H1 (cell line): ENCODE results near the gene TPD52L1. TPM values are rescaled to one million over a fixed set of nuclear protein-coding genes. Genes with fewer than 3 reads are reported as not detected.

ENCODE experiments used
- CTCF ChIA-PET: fragments of 300-600 bp; sonication (Branson Sonifier 250); formaldehyde crosslinking; loops from one replicate; lab custom pipeline; 2021; ENCODE audit not compliant: partially characterized antibody; lab: Charles Lee
- POLR2A ChIA-PET: fragments of 300-600 bp; sonication (Branson Sonifier 250); formaldehyde crosslinking; loops from one replicate; lab custom pipeline; 2021; ENCODE audit warnings: inconsistent platforms; ENCODE audit not compliant: partially characterized antibody; lab: Charles Lee
- DNase-seq, 2 experiments: peaks; one replicate each; pipeline versions ENCODE4 v3.0.0 to v3.0.0-alpha.2; 2010 to 2022; ENCODE audit warnings: low spot score in 2 of 2, low read depth in 1 of 2, mixed read lengths in 1 of 2
- FAIRE-seq: peaks from 2 replicates; lab custom pipeline; 2011; peaks lifted over from hg19 to GRCh38; lab: Jason Lieb, UNC
- H2AFZ ChIP-seq: 2 replicates; pipeline ENCODE4 v1.8.1; 2012; ENCODE audit warnings: low read length, inconsistent platforms
- H2AK5ac ChIP-seq: 2 replicates; pipeline ENCODE4 v1.6.1; 2013; ENCODE audit warnings: low read depth, low read length
- H2BK120ac ChIP-seq: replicated peaks from 2 replicates; pipeline ENCODE3; 2013; ENCODE audit warnings: low read depth, low read length, inconsistent platforms
- H2BK12ac ChIP-seq: 2 replicates; pipeline ENCODE4 v1.6.1; 2013; ENCODE audit warnings: low read depth, low read length
- H2BK15ac ChIP-seq: 2 replicates; pipeline ENCODE4 v1.6.1; 2013; ENCODE audit warnings: low read length
- H2BK20ac ChIP-seq: 2 replicates; pipeline ENCODE4 v1.6.1; 2013; ENCODE audit warnings: low read length
- H2BK5ac ChIP-seq: 2 replicates; pipeline ENCODE4 v1.6.1; 2013; ENCODE audit warnings: low read depth, low read length
- H3K14ac ChIP-seq: 2 replicates; pipeline ENCODE4 v1.6.1; 2013; ENCODE audit warnings: inconsistent platforms; ENCODE audit not compliant: insufficient read length
- H3K18ac ChIP-seq: 2 replicates; pipeline ENCODE4 v1.6.1; 2013; ENCODE audit warnings: low read length; ENCODE audit errors: extremely low read depth
- H3K23ac ChIP-seq: 2 replicates; pipeline ENCODE4 v1.6.1; 2013; ENCODE audit warnings: inconsistent platforms; ENCODE audit not compliant: insufficient read length
- H3K23me2 ChIP-seq: 2 replicates; pipeline ENCODE4 v1.6.1; 2013; ENCODE audit warnings: low read depth, low read length
- H3K27ac ChIP-seq: 2 replicates; pipeline ENCODE4 v1.6.1; 2011; ENCODE audit warnings: low read depth, low read length, inconsistent platforms
- H3K27me3 ChIP-seq, 4 experiments: replicated peaks in 1 of 4; 1 replicate in 1 of 4; 2 replicates in 3 of 4; pipeline versions ENCODE4 v1.6.1 to v1.8.1; 2011 to 2013; ENCODE audit warnings: low read length in 3 of 4, mild to moderate bottlenecking in 3 of 4, inconsistent platforms in 2 of 4, mixed read lengths in 2 of 4, moderate library complexity in 1 of 4; ENCODE audit not compliant: control insufficient read depth in 3 of 4, insufficient read depth in 3 of 4; ENCODE audit errors: extremely low read depth in 1 of 4
- H3K36me3 ChIP-seq, 4 experiments: 2 replicates each; pipeline versions ENCODE4 v1.6.1 to v1.8.1; 2011 to 2013; ENCODE audit warnings: mild to moderate bottlenecking in 4 of 4, low read length in 3 of 4, moderate library complexity in 2 of 4, control low read depth in 1 of 4, inconsistent platforms in 1 of 4; ENCODE audit not compliant: insufficient read depth in 4 of 4, control insufficient read depth in 2 of 4
- H3K4ac ChIP-seq: replicated peaks from 2 replicates; pipeline ENCODE3; 2013; ENCODE audit warnings: low read length, low read depth, mixed read lengths, inconsistent platforms; ENCODE audit not compliant: insufficient read length
- H3K4me1 ChIP-seq, 4 experiments: replicated peaks in 1 of 4; 1 replicate in 1 of 4; 2 replicates in 3 of 4; pipeline versions ENCODE4 v1.6.1 to v1.8.1; 2011 to 2013; ENCODE audit warnings: low read length in 3 of 4, inconsistent platforms in 2 of 4, mixed read lengths in 1 of 4; ENCODE audit not compliant: insufficient read depth in 4 of 4, control insufficient read depth in 3 of 4
- H3K4me2 ChIP-seq, 2 experiments: 2 replicates each; pipeline versions ENCODE4 v1.6.1 to v1.8.1; 2011 to 2013; ENCODE audit warnings: low read depth in 2 of 2, low read length in 2 of 2, control low read depth in 1 of 2, inconsistent platforms in 1 of 2, mild to moderate bottlenecking in 1 of 2; ENCODE audit not compliant: insufficient read depth in 1 of 2
- H3K4me3 ChIP-seq, 4 experiments: fragments of 200-600, 300-600 bp in 1 of 4; sonication (generic), shearing (Covaris generic), sonication (Bioruptor Twin) in 1 of 4; 2 replicates each; pipeline versions ENCODE4 v1.5.1 to v1.8.1; 2011 to 2016; ENCODE audit warnings: low read length in 4 of 4, low read depth in 3 of 4, control low read depth in 2 of 4, inconsistent platforms in 2 of 4, mild to moderate bottlenecking in 2 of 4, mixed read lengths in 1 of 4, moderate library complexity in 1 of 4; ENCODE audit not compliant: insufficient read depth in 2 of 4; ENCODE audit errors: extremely low read depth in 1 of 4
- H3K56ac ChIP-seq: replicated peaks from 2 replicates; pipeline ENCODE3; 2013; ENCODE audit warnings: low read depth, mild to moderate bottlenecking, mixed read lengths, low read length, inconsistent platforms; ENCODE audit not compliant: insufficient read length
- H3K79me1 ChIP-seq: 2 replicates; pipeline ENCODE4 v1.6.1; 2013; ENCODE audit warnings: low read depth, low read length, control low read depth
- H3K79me2 ChIP-seq, 2 experiments: 2 replicates each; pipeline versions ENCODE4 v1.6.1 to v1.8.1; 2012 to 2013; ENCODE audit warnings: low read length in 2 of 2, mild to moderate bottlenecking in 2 of 2, inconsistent platforms in 1 of 2; ENCODE audit not compliant: insufficient read depth in 2 of 2, control insufficient read depth in 1 of 2
- H3K9ac ChIP-seq, 4 experiments: replicated peaks in 1 of 4; 1 replicate in 1 of 4; 2 replicates in 3 of 4; pipeline versions ENCODE4 v1.6.1 to v1.8.1; 2011 to 2013; ENCODE audit warnings: low read depth in 3 of 4, low read length in 3 of 4, control low read depth in 2 of 4, mild to moderate bottlenecking in 2 of 4, moderate library complexity in 2 of 4, inconsistent platforms in 1 of 4; ENCODE audit errors: extremely low read depth in 1 of 4
- H3K9me3 ChIP-seq, 2 experiments: 2 replicates each; pipeline versions ENCODE4 v1.6.1 to v1.8.1; 2012 to 2013; ENCODE audit warnings: mild to moderate bottlenecking in 2 of 2, moderate library complexity in 2 of 2, control low read depth in 1 of 2, inconsistent platforms in 1 of 2, low read depth in 1 of 2, low read length in 1 of 2, mixed read lengths in 1 of 2; ENCODE audit not compliant: insufficient read depth in 2 of 2
- H4K20me1 ChIP-seq, 2 experiments: replicated peaks in 1 of 2; 2 replicates each; pipeline versions ENCODE3 to v1.8.1; 2011 to 2013; ENCODE audit warnings: inconsistent platforms in 2 of 2, low read length in 2 of 2, mild to moderate bottlenecking in 1 of 2; ENCODE audit not compliant: insufficient read depth in 2 of 2, control insufficient read depth in 1 of 2
- H4K5ac ChIP-seq: 2 replicates; pipeline ENCODE4 v1.6.1; 2013; ENCODE audit warnings: low read length, low read depth, mixed read lengths, inconsistent platforms; ENCODE audit not compliant: insufficient read length
- H4K8ac ChIP-seq: 2 replicates; pipeline ENCODE4 v1.8.0; 2013; ENCODE audit warnings: mild to moderate bottlenecking, moderate library complexity, low read length, inconsistent platforms; ENCODE audit not compliant: insufficient read depth; ENCODE audit errors: extremely low read depth
- H4K91ac ChIP-seq: replicated peaks from 2 replicates; pipeline ENCODE3; 2013; ENCODE audit warnings: low read length, mixed read lengths, inconsistent platforms; ENCODE audit not compliant: insufficient read length
- ASH2L ChIP-seq: fragments of 200-600, 300-600 bp; sonication (generic); IDR thresholded peaks from one replicate; pipeline ENCODE4 v1.7.1; 2017; ENCODE audit warnings: low read length
- CTBP2 ChIP-seq: IDR thresholded peaks from 2 replicates; pipeline ENCODE4 v1.7.0; 2011; ENCODE audit warnings: borderline replicate concordance, mild to moderate bottlenecking, moderate library complexity, mixed read lengths, low read length; ENCODE audit not compliant: insufficient read depth, insufficient read length
- NRF1 ChIP-seq: IDR thresholded peaks from 2 replicates; pipeline ENCODE4 v1.6.1; 2011; ENCODE audit warnings: mild to moderate bottlenecking, low read depth, low read length, improper control_type of control experiment
- POLR2A ChIP-seq, 2 experiments: IDR thresholded peaks; 1 replicate in 1 of 2; 2 replicates in 1 of 2; pipeline ENCODE4 v1.6.1; 2011; ENCODE audit warnings: low read depth in 2 of 2, low read length in 2 of 2, mild to moderate bottlenecking in 2 of 2; ENCODE audit errors: control extremely low read depth in 1 of 2
- POU5F1 ChIP-seq: IDR thresholded peaks from 2 replicates; pipeline ENCODE4 v1.6.1; 2011; ENCODE audit warnings: low read depth, mild to moderate bottlenecking, low read length, moderate library complexity
- SAP30 ChIP-seq: fragments of 300-600 bp; sonication (generic); IDR thresholded peaks from 2 replicates; pipeline ENCODE4 v1.7.1; 2012; ENCODE audit warnings: low read length, moderate library complexity, mild to moderate bottlenecking, inconsistent platforms; ENCODE audit not compliant: insufficient read depth, insufficient replicate concordance
- SP2 ChIP-seq: IDR thresholded peaks from 2 replicates; pipeline ENCODE4 v1.6.1; 2012; ENCODE audit warnings: mild to moderate bottlenecking, low read length, inconsistent platforms
- WGBS, 2 experiments: shearing (Covaris generic) in 1 of 2; methylation state at CpG; one replicate each; pipeline versions ENCODE4 v1.1.6 to v1.1.7; 2013 to 2015; ENCODE audit warnings: low lambda C conversion rate in 2 of 2, mixed read lengths in 2 of 2, inconsistent platforms in 1 of 2, low coverage in 1 of 2, missing lambda C conversion rate in 1 of 2; ENCODE audit not compliant: insufficient replicate concordance in 2 of 2, insufficient coverage in 1 of 2, insufficient read length in 1 of 2; ENCODE audit errors: extremely low coverage in 1 of 2, missing lambda C conversion rate in 1 of 2; 5-methylcytosine and 5-hydroxymethylcytosine counted together
- polyA plus RNA-seq, 7 experiments: library from polyadenylated mRNA; depleted of rRNA in 3 of 7; stranded (reverse) in 5 of 7; unstranded in 2 of 7; fragments of >200 nt in 5 of 7; fragments of 200-250 nt in 2 of 7; gene quantifications; 1 replicate in 5 of 7; 2 replicates in 1 of 7; 4 replicates in 1 of 7; pipeline versions ENCODE4 v1.2.1 to v1.2.3, GENCODE V29; 2011 to 2013; ENCODE audit warnings: missing spikeins in 2 of 7, mixed read lengths in 2 of 7
- total RNA-seq: library from RNA; stranded (reverse); fragmentation: NEBNext Ultra II Directional; extraction: Animal tissue kit (Norgen Biotek cat#: 25700); gene quantifications from 2 replicates; pipeline ENCODE4 v1.2.1, GENCODE V29; 2021

The TPD52L1 gene
- total and polyA plus RNA-seq, 2 of the 8 experiments (the other 6 are each of a cell fraction or from before 2014, with no cell fraction given): 7.4 to 14.2 TPM

GRCh38 chr6:125169058-125169457 lies 15.5 kb downstream of the TPD52L1 start:
- Histone ChIP-seq H3K27ac (no peak overlapping the region), H2BK12ac (no peak overlapping the region), H3K79me1 (no peaks in the 10 kb centered on the region), H3K18ac (no peak overlapping the region), H2AK5ac (no peak overlapping the region), H3K4ac (no peak overlapping the region), H3K79me2 (no peaks in the 10 kb centered on the region), H3K9ac (no peak overlapping the region), H3K23ac (no peak overlapping the region), H3K36me3 (no peaks in the 10 kb centered on the region), H3K23me2 (no peaks in the 10 kb centered on the region), H3K14ac (no peak overlapping the region), H2BK20ac (no peak overlapping the region), H3K4me3 (no peak overlapping the region), H3K4me1 (no peaks in the 10 kb centered on the region), H3K27me3 (no peaks in the 10 kb centered on the region), H3K4me2 (no peak overlapping the region), H2BK15ac (no peak overlapping the region), H3K9me3 (no peaks in the 10 kb centered on the region), H4K5ac (no peak overlapping the region), H4K20me1 (no peaks in the 10 kb centered on the region)
- CTCF ChIA-PET: interaction anchor here (0.6 to 1.5 kb wide), 3 partner anchors 9 to 601 kb away, joined by 3 to 5 read pairs (median 4); no protein-coding TSS in a partner anchor
- no peak for DNase-seq
- 82% methylated on average over 3 of the region's 3 CpGs; no CpG with 5 or more reads in 1 of the 2 experiments for WGBS, 2 experiments
- POLR2A ChIA-PET: no interaction called here
- no peak for TF ChIP-seq POLR2A (IDR thresholded peaks at IDR 0.05; ENCODE audit: control extremely low read depth in 1 of 2, low read depth in 2 of 2, low read length in 2 of 2)
- no peak for TF ChIP-seq CTBP2
- TF ChIP-seq POU5F1: no peak
- no peak for TF ChIP-seq ASH2L
- no peak for TF ChIP-seq NRF1
- TF ChIP-seq SAP30: no peak
- no peak for TF ChIP-seq SP2
- TF ChIP-seq, all 59 proteins: peak for 0
- Histone ChIP-seq H3K56ac (no peak overlapping the region), H2AFZ (no peak overlapping the region), H2BK5ac (no peak overlapping the region), H2BK120ac (no peak overlapping the region), H4K91ac (no peak overlapping the region), H4K8ac (no peak overlapping the region)
- FAIRE-seq: no peak
